Keratinocyte (primary cell): ENCODE measurements around the gene ERC2. TPM values are rescaled to one million over a fixed set of nuclear protein-coding genes. Genes with fewer than 3 reads are reported as not detected.

ENCODE experiments used
- DNase-seq: peaks from one replicate; pipeline ENCODE4 v3.0.0-alpha.2; 2011; ENCODE audit warnings: low read depth, missing footprints, low spot score
- FAIRE-seq: peaks from 2 replicates; lab custom pipeline; 2011; peaks lifted over from hg19 to GRCh38; lab: Jason Lieb, UNC
- H2AFZ ChIP-seq: 2 replicates; pipeline ENCODE4 v1.6.0; 2012; ENCODE audit warnings: low read length, control low read depth, inconsistent platforms; ENCODE audit not compliant: control insufficient read depth
- H3K27ac ChIP-seq: 2 replicates; pipeline ENCODE4 v1.5.1; 2011; ENCODE audit warnings: low read length; ENCODE audit not compliant: control insufficient read depth, insufficient read depth
- H3K27me3 ChIP-seq: 3 replicates; pipeline ENCODE4 v1.6.0; 2011; ENCODE audit warnings: low read length; ENCODE audit not compliant: control insufficient read depth, insufficient read depth; ENCODE audit errors: extremely low read depth
- H3K36me3 ChIP-seq, 2 experiments: 2 replicates in 1 of 2; 3 replicates in 1 of 2; pipeline ENCODE4 v1.5.1; 2011; ENCODE audit warnings: low read length in 2 of 2, mild to moderate bottlenecking in 1 of 2; ENCODE audit not compliant: control insufficient read depth in 2 of 2, insufficient read depth in 2 of 2; ENCODE audit errors: extremely low read depth in 1 of 2
- H3K4me1 ChIP-seq: 3 replicates; pipeline ENCODE4 v1.5.1; 2011; ENCODE audit warnings: low read length; ENCODE audit not compliant: control insufficient read depth, insufficient read depth; ENCODE audit errors: extremely low read depth
- H3K4me2 ChIP-seq: 3 replicates; pipeline ENCODE4 v1.6.0; 2011; ENCODE audit warnings: low read depth, low read length; ENCODE audit not compliant: control insufficient read depth, insufficient read depth; ENCODE audit errors: extremely low read depth
- H3K4me3 ChIP-seq, 3 experiments: fragments of 200-600 bp in 1 of 3; sonication (generic) in 1 of 3; 2 replicates in 2 of 3; 3 replicates in 1 of 3; pipeline ENCODE4 v1.5.1; 2011 to 2016; ENCODE audit warnings: low read length in 3 of 3, mild to moderate bottlenecking in 3 of 3, control low read depth in 2 of 3, inconsistent platforms in 1 of 3, low read depth in 1 of 3, mixed read lengths in 1 of 3, mixed run types in 1 of 3, moderate library complexity in 1 of 3; ENCODE audit not compliant: control insufficient read depth in 2 of 3, insufficient read depth in 2 of 3; ENCODE audit errors: extremely low read depth in 1 of 3
- H3K79me2 ChIP-seq: 2 replicates; pipeline ENCODE4 v1.6.0; 2012; ENCODE audit warnings: low read length; ENCODE audit not compliant: control insufficient read depth, insufficient read depth
- H3K9ac ChIP-seq: 3 replicates; pipeline ENCODE4 v1.6.0; 2011; ENCODE audit warnings: low read length; ENCODE audit not compliant: control insufficient read depth, insufficient read depth; ENCODE audit errors: extremely low read depth
- H3K9me1 ChIP-seq: 3 replicates; pipeline ENCODE4 v1.6.0; 2011; ENCODE audit warnings: low read length; ENCODE audit not compliant: control insufficient read depth, insufficient read depth; ENCODE audit errors: extremely low read depth
- H3K9me3 ChIP-seq: 2 replicates; pipeline ENCODE4 v1.5.1; 2012; ENCODE audit warnings: low read depth, low read length; ENCODE audit not compliant: control insufficient read depth
- H4K20me1 ChIP-seq: 3 replicates; pipeline ENCODE4 v1.6.0; 2011; ENCODE audit warnings: low read length; ENCODE audit not compliant: control insufficient read depth, insufficient read depth; ENCODE audit errors: extremely low read depth
- EZH2 ChIP-seq: IDR thresholded peaks from one replicate; pipeline ENCODE4 v1.6.1; 2012; ENCODE audit warnings: inconsistent platforms, mild to moderate bottlenecking, low read length, moderate library complexity
- dilution Hi-C: fragments of 300-500 bp; cut with MboI; formaldehyde crosslinking; loops from one replicate; pipeline ENCODE4 v1.7.0; 2020; ENCODE audit warnings: low sequenced_read_pairs; ENCODE audit not compliant: extremely low pct_ligation_motif_present
- polyA plus RNA-seq, 5 experiments: library from polyadenylated mRNA; depleted of rRNA in 3 of 5; stranded (reverse) in 3 of 5; stranded (forward) in 1 of 5; unstranded in 1 of 5; fragments of >200 nt; gene quantifications; 1 replicate in 1 of 5; 2 replicates in 3 of 5; 3 replicates in 1 of 5; pipeline versions ENCODE4 v1.2.1 to v1.2.3, GENCODE V29; 2011 to 2012; ENCODE audit warnings: missing spikeins in 2 of 5, low read depth in 1 of 5, low replicate concordance in 1 of 5
- TF ChIP-seq, protein P1 (sequence below), 3 experiments: IDR thresholded peaks in 1 of 3; conservative IDR thresholded peaks in 1 of 3; optimal IDR thresholded peaks in 1 of 3; 2 replicates in 2 of 3; 3 replicates in 1 of 3; pipeline versions ENCODE3 to v1.5.1; 2011; ENCODE audit warnings: low read length in 3 of 3, mild to moderate bottlenecking in 3 of 3, moderate library complexity in 2 of 3, control low read depth in 1 of 3, inconsistent platforms in 1 of 3; ENCODE audit not compliant: insufficient read depth in 2 of 3; ENCODE audit errors: extremely low read depth in 1 of 3

Gene ERC2
- polyA plus RNA-seq, 1 donor (not counting 4 experiments of a cell fraction or from before 2014, with no cell fraction given) = 0.08 TPM

DNA sequence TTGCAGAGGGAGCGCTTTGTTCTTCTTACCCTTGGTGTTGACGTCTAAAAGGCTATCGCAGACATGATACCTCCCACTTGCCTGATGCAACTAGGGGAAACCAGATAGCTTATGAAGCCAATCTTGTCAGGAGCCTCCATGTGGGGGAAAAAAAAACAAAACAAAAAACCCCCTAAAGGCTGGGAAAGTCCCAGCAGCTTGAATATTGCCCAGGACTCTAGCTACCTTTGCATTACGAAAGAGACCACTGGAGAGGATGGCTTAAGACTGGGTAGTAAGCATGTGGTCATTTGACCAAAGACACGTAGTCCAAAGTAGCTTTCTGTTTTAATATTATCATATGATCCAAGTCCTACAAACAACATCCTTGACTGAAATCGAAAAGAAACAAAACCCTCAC lies 860.4 kb downstream of the ERC2 start:
- no peaks in the 10 kb centered on the region for H3K9me3 ChIP-seq
- no peak overlapping the region for H3K4me3 ChIP-seq
- no peaks in the 10 kb centered on the region for H3K9me1 ChIP-seq
- no peak overlapping the region for H3K9ac ChIP-seq
- TF ChIP-seq, protein P1, sequence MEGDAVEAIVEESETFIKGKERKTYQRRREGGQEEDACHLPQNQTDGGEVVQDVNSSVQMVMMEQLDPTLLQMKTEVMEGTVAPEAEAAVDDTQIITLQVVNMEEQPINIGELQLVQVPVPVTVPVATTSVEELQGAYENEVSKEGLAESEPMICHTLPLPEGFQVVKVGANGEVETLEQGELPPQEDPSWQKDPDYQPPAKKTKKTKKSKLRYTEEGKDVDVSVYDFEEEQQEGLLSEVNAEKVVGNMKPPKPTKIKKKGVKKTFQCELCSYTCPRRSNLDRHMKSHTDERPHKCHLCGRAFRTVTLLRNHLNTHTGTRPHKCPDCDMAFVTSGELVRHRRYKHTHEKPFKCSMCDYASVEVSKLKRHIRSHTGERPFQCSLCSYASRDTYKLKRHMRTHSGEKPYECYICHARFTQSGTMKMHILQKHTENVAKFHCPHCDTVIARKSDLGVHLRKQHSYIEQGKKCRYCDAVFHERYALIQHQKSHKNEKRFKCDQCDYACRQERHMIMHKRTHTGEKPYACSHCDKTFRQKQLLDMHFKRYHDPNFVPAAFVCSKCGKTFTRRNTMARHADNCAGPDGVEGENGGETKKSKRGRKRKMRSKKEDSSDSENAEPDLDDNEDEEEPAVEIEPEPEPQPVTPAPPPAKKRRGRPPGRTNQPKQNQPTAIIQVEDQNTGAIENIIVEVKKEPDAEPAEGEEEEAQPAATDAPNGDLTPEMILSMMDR (optimal IDR thresholded peaks at IDR 0.05 in 1 of 3, IDR thresholded peaks at IDR 0.05 in 1 of 3, conservative IDR thresholded peaks at IDR 0.05 in 1 of 3; ENCODE audit: extremely low read depth in 1 of 3, insufficient read depth in 2 of 3, low read length in 3 of 3) = no peak
- TF ChIP-seq EZH2 = no peak
- H3K27me3 ChIP-seq = no peaks in the 10 kb centered on the region
- H3K4me1 ChIP-seq = peaks cover 13% of the 10 kb centered on the region
- dilution Hi-C loops = no loop called here
- no peaks in the 10 kb centered on the region for H4K20me1 ChIP-seq
- no peak for DNase-seq
- FAIRE-seq = no peak
- H3K79me2 ChIP-seq = no peaks in the 10 kb centered on the region
- no peak overlapping the region for H3K27ac ChIP-seq
- no peaks in the 10 kb centered on the region for H3K36me3 ChIP-seq
- no peak overlapping the region for H2AFZ ChIP-seq
- no peak overlapping the region for H3K4me2 ChIP-seq

GRCh38 chr3:55607175-55607574 lies 861.1 kb downstream of the ERC2 start:
- dilution Hi-C loops = no loop called here

More at GRCh38 chr3:55607175-55607574, 861.1 kb downstream of the ERC2 start:
- Histone ChIP-seq H3K9ac (no peak overlapping the region), H3K4me1 (peaks cover 13% of the 10 kb centered on the region), H3K27me3 (no peaks in the 10 kb centered on the region), H3K9me1 (no peaks in the 10 kb centered on the region), H3K79me2 (no peaks in the 10 kb centered on the region), H3K4me2 (no peak overlapping the region), H3K27ac (no peak overlapping the region), H3K4me3 (no peak overlapping the region), H3K36me3 (no peaks in the 10 kb centered on the region), H3K9me3 (no peaks in the 10 kb centered on the region), H4K20me1 (no peaks in the 10 kb centered on the region), H2AFZ (no peak overlapping the region)
- no peak for DNase-seq
- FAIRE-seq = no peak
- no peak for TF ChIP-seq EZH2
- TF ChIP-seq, protein P1 (optimal IDR thresholded peaks at IDR 0.05 in 1 of 3, IDR thresholded peaks at IDR 0.05 in 1 of 3, conservative IDR thresholded peaks at IDR 0.05 in 1 of 3; ENCODE audit: extremely low read depth in 1 of 3, insufficient read depth in 2 of 3, low read length in 3 of 3) = no peak
